ENCODE data around the gene CGNL1.

CGNL1 gene

DNA sequence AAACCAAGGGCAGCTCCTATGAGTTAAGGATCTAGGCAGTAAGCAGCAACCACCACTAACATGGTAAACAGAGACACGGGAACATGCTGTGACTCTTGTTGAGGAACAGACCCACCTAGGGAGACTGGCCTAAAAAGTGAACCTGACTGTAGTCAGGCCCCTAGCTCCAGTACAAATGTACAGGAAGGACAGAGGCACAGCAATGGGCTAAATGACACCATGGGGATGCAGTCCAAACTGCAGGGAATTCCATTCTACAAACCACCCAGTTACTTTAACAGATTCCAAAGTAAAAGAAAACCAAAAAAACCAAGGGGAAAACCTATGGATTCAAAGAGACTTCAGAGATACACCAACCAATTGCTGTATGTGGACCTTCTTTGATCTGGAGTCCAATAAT is 28.2 kb upstream of the CGNL1 start:
- in situ Hi-C loops (cut with HindIII; ENCODE audit: low sequenced_read_pairs): no loop called here

DNA sequence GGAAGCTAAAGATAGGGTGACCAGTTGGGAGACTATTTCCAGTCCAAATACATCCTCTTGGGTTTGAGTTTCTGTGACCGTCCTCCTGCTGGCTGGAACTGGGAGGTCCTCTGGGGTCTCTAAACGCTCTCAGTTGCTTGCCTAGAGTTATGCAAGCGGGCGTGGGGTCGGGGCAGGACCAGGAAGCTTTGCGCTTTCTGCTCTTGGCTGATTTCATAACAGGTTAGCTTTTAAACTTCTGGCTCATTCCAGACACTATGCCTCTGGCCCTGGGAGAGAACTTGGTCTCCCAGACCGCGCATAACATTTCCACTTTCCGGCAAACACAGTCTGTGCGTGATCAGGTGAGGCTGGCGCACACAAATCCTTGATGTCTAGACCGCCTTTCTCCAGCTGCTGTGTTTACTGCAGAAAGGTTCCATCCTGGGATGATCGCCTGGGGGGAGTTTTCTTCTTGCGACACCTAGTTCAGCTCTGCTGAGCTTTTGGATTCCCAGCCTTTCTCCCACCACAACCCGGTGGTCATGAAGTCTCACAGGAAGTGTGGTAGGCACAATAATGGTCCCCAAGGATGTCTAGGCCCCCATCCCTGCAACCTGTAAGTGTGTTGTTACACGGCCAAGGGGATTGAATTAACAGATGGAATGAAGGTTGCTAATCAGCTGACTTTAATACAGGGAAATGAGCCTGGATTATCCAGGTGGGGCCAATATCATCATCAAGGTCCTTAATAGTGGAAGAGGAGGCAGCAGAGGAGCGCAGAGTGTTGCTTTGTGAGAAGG is 23.6 kb upstream of the CGNL1 start:
- in situ Hi-C loops (cut with HindIII; ENCODE audit: low sequenced_read_pairs): no loop called here

DNA sequence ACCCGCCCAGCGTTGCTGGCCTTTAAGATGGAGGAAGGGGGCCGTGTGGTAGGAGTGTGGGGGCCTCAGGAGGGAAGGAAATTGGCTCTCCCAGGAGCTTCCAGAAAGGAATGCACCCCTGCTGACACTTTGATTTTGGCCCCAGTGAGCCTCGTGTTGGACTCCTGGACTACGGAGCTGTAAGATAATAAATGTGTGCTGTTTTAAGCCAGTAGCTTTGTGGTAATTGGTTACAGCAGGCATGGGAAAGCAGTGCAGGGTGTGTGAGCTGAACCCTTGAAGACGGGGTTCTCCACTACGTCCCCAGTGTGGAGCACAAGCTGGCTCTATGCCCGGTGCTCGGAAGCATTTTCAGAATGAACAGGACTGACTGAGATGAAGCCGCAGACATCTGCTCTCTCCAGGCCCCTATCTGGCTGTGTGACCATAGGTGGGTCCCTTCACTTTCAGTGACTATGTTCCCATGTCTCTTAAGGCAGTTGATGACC is 22.9 kb upstream of the CGNL1 start:
- in situ Hi-C loops (cut with HindIII; ENCODE audit: low sequenced_read_pairs): no loop called here

DNA sequence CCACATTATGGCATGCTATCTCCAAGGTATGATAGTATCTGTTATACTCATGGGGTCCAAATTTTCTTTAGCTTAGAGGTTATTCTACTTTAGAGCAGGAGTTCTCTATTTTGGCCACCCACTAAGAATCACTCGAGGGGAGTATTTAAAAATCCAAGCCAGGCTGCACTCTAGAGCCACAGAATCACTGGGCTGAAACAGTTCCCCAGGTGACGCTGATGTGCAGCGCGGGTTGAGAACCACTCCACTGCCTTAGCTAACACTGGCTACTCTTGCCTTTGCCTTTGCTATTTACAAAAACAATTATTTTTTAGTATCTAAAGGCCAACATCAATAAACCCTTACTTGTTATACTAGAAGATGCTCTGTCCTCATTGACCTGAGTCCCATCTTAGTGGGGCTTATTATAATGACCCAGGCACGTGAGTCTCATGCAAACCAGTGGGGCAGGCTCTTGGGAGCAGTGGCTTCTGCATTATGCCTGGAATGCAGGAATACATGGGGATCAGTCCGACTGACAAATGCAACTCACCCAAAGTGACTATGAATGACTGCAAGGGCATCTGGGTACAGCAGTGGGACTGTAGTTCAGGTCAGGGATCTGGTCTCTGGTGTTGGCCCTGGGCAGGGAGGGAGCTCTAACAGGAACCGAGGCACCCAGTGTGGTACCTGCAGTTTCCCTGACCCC is 21.7 kb upstream of the CGNL1 start:
- in situ Hi-C loops (cut with HindIII; ENCODE audit: low sequenced_read_pairs): no loop called here

DNA sequence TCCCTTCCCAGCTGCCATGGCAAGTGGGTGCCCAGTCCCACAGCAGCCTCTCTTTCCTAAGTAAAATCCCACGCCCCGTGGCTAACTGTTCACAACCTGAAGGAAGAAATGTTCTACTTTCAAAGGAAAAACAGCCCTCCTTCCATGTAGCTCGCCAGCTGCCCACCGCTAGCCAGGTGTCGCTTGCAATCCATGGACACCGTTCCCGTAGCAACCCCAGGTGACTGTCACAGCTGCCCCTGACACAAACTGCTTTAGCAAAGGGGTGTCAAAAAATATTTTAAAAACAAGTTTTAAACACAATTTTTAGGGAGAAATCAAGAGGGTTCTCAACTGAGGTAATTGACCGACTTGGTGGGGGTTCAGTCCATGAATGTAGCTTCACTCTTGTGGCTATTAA is 21.0 kb upstream of the CGNL1 start:
- in situ Hi-C loops (cut with HindIII; ENCODE audit: low sequenced_read_pairs): no loop called here

DNA sequence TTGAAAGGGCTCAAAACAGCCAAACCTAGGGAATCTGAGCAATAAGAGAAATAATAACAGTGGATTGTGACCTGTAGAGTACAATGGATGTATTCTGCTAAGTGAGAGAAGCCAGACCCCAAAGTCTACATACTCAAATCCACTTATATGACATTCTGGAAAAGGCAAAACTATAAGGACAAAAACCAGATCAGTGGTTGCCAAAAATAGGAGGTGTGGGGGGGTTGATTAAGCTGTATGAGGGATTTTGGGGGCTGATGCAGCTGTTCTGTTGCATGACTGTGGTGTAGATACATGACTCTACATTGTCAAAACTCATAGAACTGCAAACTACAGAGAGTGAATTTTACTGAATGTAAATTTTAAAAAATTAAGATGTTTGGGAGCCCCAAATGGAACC is 20.1 kb upstream of the CGNL1 start:
- in situ Hi-C loops (cut with HindIII; ENCODE audit: low sequenced_read_pairs): no loop called here

DNA sequence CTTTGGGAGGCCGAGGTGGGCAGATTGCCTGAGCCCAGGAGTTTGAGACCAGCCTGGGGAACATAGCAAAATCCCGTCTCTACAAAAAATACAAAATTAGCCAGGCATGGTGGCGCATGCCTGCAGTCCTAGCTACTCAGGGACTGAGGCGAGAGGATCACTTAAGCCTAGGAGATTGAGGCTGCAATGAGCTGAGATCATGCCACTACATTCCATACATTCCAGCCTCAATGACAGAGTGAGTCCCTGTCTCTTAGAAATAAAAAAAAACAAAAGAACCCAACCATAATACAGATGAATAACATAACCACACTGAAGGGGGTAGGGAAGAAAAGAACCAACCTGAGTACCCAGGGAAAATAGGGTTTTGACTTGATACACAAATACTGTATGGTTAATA is 19.7 kb upstream of the CGNL1 start:
- in situ Hi-C loops (cut with HindIII; ENCODE audit: low sequenced_read_pairs): no loop called here

DNA sequence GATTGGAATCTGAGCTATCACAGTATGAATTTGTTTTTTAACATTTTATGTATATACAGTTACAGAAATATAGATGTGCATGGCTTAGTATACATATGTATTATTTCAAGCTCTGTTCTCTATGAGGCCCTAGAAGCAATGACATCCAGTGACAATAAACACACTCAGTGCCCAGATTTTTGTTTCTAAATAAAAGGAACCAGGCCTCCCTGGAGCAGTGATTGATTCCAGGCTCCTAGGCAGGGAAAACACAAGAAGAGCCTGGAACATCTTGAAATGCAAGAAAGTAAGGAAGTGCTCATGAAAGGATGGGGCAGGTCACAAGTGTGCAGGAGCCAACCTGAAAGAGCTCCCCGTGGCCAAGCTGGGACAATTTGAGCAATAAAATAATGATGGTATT is 18.5 kb upstream of the CGNL1 start:
- in situ Hi-C loops (cut with HindIII; ENCODE audit: low sequenced_read_pairs): no loop called here

DNA sequence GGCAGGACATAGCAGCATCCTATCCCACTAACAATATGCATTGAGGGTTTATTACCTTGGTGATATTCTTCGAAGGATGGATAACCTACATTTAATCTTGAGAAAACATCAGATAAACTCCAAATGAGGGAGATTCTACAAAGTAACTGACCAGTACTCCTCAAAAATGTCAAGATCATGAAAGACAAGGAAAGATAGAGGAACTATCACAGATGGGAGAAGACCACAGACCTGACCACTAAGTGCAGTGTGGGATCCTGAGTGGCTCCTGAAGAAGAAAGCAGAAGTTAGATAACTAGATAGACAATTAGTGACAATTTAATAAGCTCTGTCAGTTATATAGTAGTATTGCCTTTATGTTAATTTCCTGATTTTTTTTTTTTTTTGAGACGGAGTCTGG is 17.7 kb upstream of the CGNL1 start:
- in situ Hi-C loops (cut with HindIII; ENCODE audit: low sequenced_read_pairs): no loop called here

DNA sequence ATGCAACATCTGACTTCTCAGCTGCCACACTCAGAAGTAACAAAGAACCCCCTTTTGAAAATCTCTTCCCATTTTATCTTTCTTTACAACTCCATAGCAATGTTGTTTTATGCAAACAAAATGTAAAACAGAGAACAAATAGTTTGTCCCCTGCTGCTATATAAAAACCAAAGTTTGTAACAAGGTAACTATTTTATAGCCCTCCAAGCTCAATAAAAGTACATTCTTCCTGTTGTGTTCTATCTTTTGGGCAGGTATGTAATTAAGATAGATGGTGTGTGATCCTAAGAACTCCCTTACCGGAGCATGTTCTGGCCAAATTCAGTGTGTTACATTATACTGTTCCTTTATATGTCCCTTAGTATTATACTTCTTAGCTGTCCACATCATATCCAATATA is 12.6 kb upstream of the CGNL1 start:
- in situ Hi-C loops (cut with HindIII; ENCODE audit: low sequenced_read_pairs): no loop called here

DNA sequence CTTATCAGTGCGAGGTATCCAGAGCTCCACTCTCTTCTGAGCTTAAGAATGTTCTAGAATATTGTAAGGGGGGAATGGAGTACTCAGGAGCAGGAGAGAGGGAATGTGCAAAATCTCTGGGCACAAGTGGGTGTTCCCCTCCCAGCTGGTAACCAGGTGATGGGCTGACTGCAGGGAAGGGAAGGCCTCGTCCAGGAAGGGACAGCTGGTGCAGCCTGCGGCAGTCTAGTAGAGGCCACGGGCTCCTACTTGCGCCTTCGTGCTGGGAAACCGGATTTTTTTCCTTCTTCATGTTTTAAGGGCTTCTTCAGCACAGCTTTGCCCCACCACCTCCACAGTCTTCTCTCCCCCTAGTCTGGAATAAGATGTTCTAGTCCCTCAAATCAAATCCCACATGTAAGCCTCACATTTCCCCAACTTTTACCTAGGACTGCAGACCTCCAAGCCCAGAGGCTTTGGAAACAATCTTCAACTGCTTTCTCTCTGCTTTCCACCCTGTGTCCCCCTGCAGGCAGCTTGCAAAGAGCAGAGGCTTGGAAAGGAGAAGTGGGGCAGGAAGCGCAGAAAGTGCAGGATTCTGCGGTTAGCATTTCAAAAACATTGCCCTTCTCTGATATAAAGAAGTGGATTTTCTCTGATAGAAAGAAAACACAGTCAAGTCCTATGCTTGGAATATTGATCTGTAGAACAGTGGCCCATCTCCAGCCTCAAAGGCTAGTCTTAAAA is 11.9 kb upstream of the CGNL1 start:
- in situ Hi-C loops (cut with HindIII; ENCODE audit: low sequenced_read_pairs): no loop called here

DNA sequence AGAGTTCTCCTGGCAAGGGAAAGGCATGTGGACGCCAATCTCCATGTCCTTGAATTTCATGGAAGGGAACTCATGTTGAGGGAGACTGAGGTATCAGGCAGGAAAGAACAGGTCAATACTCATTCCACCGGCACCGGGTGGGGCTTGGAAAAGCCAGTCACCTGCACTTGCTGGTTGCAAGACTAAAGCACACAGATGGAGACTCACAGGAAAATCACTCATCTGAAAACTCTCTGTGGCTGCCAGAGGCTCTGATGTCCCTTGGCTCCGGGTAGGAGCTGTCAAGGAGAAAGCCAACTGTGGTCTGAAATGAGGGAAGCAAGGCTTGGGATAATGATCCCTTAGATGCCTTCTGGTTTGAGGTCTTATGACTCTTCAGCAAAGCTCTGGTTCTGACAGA is 8.7 kb upstream of the CGNL1 start:
- in situ Hi-C loops (cut with HindIII; ENCODE audit: low sequenced_read_pairs): no loop called here

DNA sequence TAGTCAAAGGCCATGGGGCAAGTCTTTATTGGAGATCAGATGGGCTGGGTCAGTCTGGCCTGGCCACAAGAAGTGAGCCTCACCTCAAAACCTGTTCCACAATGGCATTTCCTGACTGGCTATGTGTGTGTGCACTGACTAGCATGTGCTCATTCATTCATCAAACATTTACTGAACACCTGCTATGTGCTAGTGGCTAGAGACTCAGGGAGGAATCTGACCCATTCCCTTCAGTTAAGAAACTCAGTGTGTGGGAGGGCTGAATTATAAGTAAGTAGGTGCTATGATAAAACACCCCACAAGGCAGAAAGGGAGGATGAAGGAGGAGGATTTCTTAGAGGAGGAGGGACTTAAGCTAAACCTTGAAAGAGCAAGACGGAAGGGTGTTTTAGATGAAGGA is 5.4 kb upstream of the CGNL1 start:
- in situ Hi-C loops (cut with HindIII; ENCODE audit: low sequenced_read_pairs): no loop called here

DNA sequence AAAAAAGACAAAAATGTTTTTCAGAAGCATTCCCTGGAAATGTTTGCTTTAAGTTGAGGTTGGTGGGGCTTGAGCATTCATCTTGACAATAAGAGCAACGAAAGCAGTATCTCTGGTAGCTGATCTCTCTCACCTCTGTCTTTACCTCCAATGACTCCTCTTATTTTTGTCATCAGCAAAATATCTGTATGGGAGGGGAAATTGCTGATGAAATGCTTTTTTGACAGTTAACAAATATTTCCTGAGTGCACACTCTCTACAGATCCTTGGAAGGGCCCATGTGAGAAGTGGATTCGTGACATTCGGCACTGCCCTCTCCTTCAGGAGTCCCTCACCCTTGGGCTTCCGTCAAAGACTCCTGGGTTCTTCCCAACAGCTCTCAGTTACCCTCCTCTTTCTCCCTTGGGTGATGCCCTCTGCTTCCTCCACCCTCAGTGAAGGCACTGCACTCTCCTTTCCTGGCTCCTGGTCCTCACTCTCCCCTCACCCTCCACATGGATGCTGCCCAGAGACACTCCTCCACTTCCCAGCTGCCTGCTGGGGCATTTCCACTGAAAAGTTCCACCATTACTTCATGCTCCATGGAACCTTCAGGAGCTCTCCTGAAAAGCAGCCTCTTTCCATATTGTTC is 2.9 kb upstream of the CGNL1 start:
- in situ Hi-C loops (cut with HindIII; ENCODE audit: low sequenced_read_pairs): no loop called here

DNA sequence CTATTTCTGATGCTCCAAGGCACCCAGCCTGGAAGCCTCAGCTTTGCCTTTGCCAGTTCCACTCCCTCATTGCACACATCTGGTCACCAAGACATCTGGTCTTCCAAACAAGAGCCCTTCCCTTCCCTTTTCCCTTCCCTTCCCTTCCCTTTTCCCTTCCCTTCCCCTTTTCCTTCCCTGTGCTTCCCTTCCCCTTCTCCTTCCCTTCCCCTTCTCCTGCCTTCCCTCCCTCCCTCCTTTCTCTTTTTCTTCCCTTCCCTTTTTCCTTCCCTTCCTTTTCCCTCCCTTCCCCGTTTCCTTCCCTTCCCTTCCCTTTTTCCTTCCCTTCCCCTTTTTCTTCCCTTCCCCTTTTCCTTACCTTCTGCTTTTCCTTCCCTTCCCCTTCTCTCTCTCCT is 2.4 kb upstream of the CGNL1 start:
- in situ Hi-C loops (cut with HindIII; ENCODE audit: low sequenced_read_pairs): no loop called here

DNA sequence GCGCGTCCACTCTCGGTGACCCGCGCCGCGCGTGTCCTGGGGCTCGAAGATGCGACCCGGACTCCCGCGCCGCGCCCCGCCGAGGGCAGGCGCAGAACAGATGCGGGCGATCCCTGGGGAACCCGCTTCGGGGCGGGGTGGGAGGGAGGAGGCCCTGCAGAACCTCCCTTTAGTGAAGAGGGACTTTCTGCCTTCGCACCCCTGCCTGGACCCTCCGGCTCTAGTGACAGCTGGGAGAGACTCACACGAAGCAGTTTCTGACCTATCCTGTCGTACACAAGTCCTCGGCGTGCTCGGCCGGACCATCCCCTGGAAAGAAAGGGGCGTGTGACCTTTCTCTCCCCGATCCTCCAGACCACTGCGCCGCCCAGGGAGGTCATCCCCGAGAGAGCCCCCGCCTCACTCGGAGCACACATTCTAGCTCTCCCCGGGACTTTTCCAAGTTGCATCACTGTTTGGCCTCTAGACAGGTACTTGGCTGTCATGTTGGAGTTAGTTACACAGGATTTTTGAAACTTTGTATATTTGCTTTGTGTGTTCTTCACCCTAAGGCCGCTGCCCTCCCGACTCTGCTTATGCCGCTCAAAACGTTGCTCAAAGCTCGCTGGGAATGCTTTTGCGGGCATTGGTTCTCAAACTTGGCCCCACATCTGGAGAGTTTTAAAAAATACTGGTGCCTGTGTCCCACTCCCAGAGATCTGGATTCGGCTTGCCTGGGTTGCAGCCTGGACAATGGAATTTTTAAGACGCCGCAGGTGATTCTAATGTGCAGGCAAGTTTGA is 582 bp downstream of the CGNL1 start:
- in situ Hi-C loops (cut with HindIII; ENCODE audit: low sequenced_read_pairs): no loop called here

DNA sequence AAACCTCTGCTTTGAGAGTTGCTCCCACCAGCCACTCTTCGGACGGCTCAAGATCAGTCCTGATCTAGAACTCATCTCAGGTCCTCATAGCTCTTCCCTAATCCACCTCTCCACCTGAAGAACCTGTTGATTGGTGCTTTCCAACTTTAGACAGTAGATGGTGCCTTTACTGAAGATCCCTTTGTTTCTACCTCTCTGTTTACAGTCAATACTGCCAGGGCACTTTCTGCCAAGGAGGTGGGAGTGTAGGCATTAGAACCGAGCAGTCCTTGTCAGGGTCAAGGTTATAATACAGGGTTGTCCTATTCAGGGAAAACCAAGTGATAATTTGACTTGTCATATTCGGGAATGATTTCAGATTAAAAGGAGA is 1.2 kb downstream of the CGNL1 start:
- in situ Hi-C loops (cut with HindIII; ENCODE audit: low sequenced_read_pairs): no loop called here

DNA sequence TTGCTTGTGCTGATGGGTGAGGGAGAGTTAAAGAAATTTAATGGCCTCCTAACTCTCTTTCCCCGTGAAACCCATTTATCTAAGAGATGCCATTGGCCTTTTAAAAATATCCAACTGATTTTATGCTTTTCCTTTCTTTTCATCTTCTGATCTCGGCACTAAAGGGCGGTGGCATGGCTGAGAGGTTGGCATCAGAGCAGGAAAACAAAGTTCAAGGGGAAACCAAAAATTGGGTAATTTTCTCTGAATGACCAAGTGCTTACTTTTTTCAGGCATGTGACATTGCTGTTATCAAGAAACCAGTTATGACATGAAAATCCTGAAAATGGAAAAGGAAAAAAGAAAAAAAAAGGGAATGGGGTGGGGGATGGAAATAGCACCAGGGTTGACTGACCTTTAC is 3.2 kb downstream of the CGNL1 start:
- in situ Hi-C loops (cut with HindIII; ENCODE audit: low sequenced_read_pairs): no loop called here

DNA sequence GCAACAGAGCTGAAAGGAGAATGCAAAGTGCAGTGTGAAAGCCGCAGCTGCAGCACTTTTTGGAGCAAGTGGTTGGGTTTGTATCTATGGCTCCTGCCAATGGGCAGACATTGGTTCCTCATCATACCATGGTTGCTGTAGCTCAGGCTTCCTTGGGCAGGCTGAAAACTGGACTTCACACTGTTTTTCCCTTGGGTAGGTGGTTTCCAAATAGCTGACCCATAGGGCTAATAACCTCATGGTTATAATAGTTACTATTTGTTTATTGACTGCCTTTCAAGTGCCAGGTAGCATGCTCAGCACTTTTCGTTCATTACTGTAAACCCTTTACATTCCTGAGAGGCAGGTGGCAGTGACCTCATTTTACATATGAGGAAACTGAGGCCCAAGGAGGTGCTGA is 4.5 kb downstream of the CGNL1 start:
- in situ Hi-C loops (cut with HindIII; ENCODE audit: low sequenced_read_pairs): loop anchor here (5.0 kb wide), 1 partner anchor 81 kb away; no protein-coding TSS in a partner anchor

DNA sequence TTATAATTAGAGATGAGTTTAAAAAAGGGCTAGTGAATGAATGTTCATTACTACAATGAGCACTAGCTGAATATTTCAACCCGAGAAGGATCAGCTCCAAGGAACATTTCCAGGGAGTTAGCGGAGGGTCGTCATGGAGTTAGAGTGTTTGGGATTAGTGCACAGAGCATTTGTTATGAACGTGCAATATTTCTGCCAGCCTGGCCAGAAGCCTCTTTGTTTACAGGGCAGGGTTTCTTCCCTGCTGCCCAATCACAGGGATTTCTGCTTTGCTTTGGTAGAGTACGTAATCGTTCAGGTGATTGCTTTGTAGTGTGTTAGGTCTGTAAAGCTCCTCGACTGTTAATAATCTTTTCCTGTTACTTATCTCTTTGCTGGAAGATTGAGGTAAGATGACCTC is 5.9 kb downstream of the CGNL1 start:
- in situ Hi-C loops (cut with HindIII; ENCODE audit: low sequenced_read_pairs): loop anchor here (5.0 kb wide), 1 partner anchor 80 kb away; no protein-coding TSS in a partner anchor

DNA sequence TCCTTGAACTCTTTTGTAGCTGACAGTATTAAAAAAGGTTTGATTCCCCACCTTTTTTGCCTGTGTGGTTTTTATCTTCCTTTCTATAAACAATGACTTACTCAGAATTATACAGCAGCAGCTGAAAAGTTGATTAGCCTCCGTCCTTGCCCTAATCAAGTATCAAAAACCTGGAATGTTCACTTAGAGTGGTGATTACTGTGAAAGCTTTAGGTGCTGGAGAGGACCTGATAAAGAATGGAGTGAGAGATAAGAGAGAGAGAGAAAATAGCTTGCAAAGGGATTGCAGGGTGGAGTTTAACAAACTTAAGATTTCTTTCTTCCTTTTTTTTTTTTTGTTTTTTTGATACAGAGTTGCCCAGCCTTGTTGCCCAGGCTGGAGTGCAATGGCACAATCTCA is 6.7 kb downstream of the CGNL1 start:
- in situ Hi-C loops (cut with HindIII; ENCODE audit: low sequenced_read_pairs): loop anchor here (5.0 kb wide), 1 partner anchor 79 kb away; no protein-coding TSS in a partner anchor

Data from endothelial cell of hepatic sinusoid (primary cell).